Stimulated activated CD4-positive, alpha-beta T cell treated with anti-CD3 and anti-CD28 coated beads, Interleukin-4, amount 100 ng/mL, for 24 hours (primary cell): Measurements from ENCODE around the gene HIBADH.

Experiments
- DNase-seq: peaks from one replicate; pipeline ENCODE4 v3.0.0-alpha.2; 2020

HIBADH gene

GRCh38 chr7:27662490-27663205 is at the start of gene HIBADH:
TSS of gene HIBADH (minus strand) at chr7:27662883. CDS start at chr7:27662788, 95 bp downstream.
- peak; percentile 95 for DNase-seq

GRCh38 chr7:27712217-27712616 is 49.5 kb upstream of the HIBADH start:
- DNase-seq, result no peak

- no peak for DNase-seq
Measured at GRCh38 chr7:27709137-27710075, 46.7 kb upstream of the HIBADH start.

DNA sequence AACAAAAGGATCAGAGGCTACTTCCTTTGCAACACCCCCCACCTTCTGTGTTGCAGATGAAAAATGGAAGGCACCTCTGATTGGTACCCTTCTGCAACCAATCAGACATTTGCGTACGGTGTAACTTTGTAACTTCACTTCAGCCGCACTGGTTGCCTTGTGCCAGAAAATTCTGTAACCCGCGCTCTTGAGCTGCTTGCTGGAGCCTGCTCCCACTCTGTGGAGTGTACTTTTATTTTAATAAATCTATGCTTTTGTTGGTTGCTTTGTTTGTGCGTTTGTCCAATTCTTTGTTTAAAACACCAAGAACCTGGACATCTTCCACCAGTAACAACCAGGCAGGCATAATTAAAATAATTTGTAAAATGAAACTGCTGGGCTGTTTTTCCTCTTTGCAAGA is 45.8 kb upstream of the HIBADH start:
- DNase-seq, result no peak

DNA sequence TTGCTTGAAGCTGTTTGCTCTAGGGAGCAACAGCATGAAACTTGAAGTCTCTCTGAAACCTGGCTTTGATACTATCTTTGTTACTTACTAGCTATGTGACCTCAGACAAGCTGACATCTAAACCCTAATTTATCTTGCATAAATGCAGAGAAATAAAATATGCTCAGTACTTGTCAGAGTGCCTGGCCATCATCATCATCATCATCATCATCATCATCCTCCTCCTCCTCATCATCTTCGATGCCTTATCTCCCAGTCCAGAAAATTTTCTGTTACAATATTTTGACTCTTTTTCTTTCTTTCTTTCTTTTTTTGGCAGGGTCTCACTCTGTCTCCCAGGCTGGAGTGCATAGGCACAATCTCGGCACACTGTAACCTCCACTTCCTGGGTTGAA is 42.5 kb upstream of the HIBADH start:
- no peak for DNase-seq

GRCh38 chr7:27704422-27705199 is 41.9 kb upstream of the HIBADH start:
- no peak for DNase-seq

GRCh38 chr7:27703181-27703580 is 40.5 kb upstream of the HIBADH start:
- no peak for DNase-seq

GRCh38 chr7:27700501-27700900 is 37.8 kb upstream of the HIBADH start:
- no peak for DNase-seq

DNA sequence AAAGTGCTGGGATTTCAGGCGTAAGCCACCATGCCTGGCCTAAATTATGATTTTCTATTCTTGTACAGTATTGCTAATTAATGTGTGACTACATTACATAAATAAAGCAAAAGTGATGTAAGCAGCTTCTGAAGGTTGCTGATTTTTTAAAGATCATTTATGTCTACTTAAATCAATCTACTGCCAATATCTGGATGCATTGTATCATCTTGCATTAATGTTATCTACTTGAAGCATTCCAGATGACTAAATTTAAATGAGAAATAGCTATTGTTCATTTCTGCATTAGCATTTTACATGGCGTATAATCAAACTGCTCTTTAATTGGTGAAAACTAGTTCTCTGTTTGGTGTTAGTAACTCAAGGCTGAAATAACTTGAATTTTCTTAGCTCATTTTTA is 37.1 kb upstream of the HIBADH start:
- no peak for DNase-seq

- DNase-seq, result no peak
Measured at GRCh38 chr7:27697861-27698430, 35.3 kb upstream of the HIBADH start.

GRCh38 chr7:27695096-27695495 is 32.4 kb upstream of the HIBADH start:
- no peak for DNase-seq

GRCh38 chr7:27693794-27694193 is 31.1 kb upstream of the HIBADH start:
- no peak for DNase-seq

GRCh38 chr7:27690649-27691048 is 28.0 kb upstream of the HIBADH start:
- no peak for DNase-seq

- DNase-seq, result no peak
Measured at GRCh38 chr7:27689591-27690164, 27.0 kb upstream of the HIBADH start.

GRCh38 chr7:27689150-27689549 is 26.5 kb upstream of the HIBADH start:
- DNase-seq, result no peak

DNA sequence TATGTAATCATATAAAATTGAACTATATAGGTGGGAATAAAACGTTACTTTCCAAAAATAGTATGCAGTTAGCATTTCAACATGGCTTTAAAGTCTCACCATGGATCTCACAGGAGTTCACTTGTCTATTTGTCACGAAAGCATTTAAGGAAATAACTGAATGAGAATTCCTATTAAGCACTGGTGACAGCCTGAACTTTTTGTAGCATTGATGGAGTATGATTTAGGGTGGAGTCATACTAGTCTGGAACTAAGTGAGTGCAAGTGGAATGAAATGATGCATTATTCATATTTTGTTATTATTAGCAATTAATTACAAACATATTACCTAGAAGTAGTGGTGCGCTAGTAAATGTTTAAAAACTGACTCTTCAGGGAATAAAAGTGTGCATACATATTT is 26.0 kb upstream of the HIBADH start:
- no peak for DNase-seq

- no peak for DNase-seq
Measured at GRCh38 chr7:27688056-27688455, 25.4 kb upstream of the HIBADH start.

DNA sequence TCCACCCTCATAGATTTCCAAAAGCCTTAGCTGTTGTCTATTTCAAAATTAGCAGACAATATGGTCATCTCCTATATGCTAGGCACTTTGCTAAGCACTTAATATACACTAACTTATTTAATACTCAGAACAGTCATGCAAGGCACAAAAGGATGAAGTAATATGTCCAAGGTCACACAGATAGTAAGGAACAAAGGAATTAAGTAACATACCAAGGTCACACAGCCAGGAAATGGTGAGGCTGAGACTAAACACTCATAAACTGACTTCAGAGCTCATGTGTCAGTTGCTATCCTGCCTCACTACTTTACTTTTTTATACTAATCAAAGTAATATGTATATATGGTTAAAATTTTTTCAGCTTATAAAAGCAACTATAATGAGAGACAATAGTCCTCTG is 23.6 kb upstream of the HIBADH start:
- no peak for DNase-seq

- DNase-seq, result no peak
Measured at GRCh38 chr7:27685893-27686292, 23.2 kb upstream of the HIBADH start.

GRCh38 chr7:27685209-27685608 is 22.5 kb upstream of the HIBADH start:
- no peak for DNase-seq

DNA sequence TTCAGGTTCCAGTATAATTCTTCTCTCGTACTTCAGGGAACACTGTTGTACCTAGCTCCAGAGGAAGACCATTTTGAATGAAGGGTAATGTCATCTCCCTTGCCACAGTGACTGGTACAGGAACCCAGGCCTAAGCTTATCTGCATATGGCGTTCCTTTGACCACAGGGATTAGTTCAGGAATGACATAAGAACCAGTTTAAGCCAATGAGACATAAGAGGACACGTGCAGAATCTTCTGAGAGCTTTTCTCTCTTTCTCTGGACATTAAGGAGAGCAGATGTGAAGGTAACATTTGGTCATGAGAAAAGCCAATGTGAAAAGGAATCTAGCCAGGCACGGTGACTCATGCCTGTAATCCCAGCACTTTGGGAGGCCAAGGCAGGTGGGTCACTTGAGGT is 21.8 kb upstream of the HIBADH start:
- no peak for DNase-seq

GRCh38 chr7:27680610-27681009 is 17.9 kb upstream of the HIBADH start:
- DNase-seq, result no peak
